T1000 (cell line): ENCODE data around the gene CSMD2.

Source experiments
- DNase-seq: peaks from one replicate; lab custom pipeline; 2025; ENCODE audit warnings: mixed read lengths; lab: John Stamatoyannopoulos, UW

Gene CSMD2

GRCh38 chr1:33997127-33998036 lies 167.6 kb downstream of the CSMD2 start:
- no peak for DNase-seq

GRCh38 chr1:33996281-33996680 lies 168.7 kb downstream of the CSMD2 start:
- DNase-seq = no peak

- no peak for DNase-seq
Observed at GRCh38 chr1:33993301-33993700, 171.7 kb downstream of the CSMD2 start.

- DNase-seq = no peak
Observed at GRCh38 chr1:33990281-33990680, 174.7 kb downstream of the CSMD2 start.

- DNase-seq = no peak
Observed at GRCh38 chr1:33988161-33988560, 176.9 kb downstream of the CSMD2 start.

GRCh38 chr1:33986390-33987095 lies 178.5 kb downstream of the CSMD2 start:
- no peak for DNase-seq

DNA sequence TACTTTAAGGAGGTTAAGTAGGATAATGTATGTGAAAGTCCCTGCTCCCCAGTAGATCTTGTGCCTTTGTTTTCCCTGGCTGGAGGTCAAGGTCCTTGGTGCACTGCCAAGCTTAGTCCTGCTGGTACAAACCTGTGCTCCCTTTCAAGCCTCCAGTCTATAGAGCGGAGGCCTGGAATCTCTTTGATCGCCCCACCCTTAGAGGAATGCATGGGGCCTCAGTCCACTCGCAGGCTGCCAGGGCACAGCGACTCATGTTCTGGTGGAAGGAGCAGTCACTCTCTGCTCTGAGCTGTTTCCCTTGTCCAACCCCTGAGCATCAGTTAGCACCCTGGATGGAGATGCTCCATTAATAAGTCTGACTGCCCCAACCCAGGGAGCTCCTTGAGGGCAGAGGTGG lies 179.4 kb downstream of the CSMD2 start:
- DNase-seq = peak; percentile 50

DNA sequence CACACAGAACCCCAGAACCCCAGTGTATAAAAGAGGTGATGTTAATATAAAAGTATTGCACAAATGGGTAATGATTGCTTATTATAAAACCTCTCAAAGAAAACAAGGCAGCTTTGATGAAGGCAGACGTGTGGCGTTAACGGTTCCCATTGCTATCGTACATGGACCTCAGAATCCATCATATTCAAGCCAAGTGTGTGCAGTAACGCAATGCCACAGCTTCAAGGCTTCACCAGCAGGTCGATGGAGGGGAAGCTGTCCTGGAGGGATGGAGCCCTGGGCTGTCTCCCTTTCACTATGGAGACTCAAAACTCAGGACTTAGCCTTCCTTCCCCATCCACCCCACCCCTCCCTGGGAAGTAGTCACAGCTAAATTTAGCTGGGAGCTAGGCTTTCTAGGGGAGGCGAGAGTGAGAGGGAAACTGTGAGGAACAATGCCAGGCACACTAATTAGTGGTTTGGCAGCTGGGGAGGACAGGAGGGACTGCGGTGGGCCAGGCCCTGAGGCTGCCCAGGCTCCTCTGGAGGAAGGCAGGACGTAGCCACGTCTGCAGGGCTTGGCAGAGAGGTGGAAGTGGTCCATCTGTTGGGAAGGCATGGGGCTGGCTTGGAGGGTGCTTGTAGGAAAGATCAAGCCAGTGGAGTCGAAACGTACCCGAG lies 180.0 kb downstream of the CSMD2 start:
- peak; percentile 26 for DNase-seq

DNA sequence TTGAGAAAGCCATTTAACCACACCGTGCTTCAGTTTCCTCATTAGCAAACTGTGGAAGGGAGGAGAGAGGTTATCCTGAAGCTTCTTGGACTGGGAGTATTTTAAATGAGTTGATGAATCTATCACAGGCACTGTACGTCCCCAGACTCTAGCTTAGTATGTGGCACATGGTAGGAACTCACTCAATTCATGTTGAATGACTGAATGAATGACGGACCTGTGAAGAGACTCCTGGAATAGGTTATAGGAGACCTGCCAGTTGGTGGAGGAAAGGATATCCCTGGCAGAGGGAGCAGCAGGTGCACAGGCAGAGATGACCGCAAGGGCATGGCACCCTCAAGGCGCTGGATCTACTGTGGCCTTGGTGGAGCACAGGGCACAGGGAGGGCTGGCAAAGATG lies 182.6 kb downstream of the CSMD2 start:
- no peak for DNase-seq

- DNase-seq = no peak
Observed at GRCh38 chr1:33979341-33979740, 185.7 kb downstream of the CSMD2 start.

GRCh38 chr1:33975961-33976360 lies 189.1 kb downstream of the CSMD2 start:
- DNase-seq = no peak

DNA sequence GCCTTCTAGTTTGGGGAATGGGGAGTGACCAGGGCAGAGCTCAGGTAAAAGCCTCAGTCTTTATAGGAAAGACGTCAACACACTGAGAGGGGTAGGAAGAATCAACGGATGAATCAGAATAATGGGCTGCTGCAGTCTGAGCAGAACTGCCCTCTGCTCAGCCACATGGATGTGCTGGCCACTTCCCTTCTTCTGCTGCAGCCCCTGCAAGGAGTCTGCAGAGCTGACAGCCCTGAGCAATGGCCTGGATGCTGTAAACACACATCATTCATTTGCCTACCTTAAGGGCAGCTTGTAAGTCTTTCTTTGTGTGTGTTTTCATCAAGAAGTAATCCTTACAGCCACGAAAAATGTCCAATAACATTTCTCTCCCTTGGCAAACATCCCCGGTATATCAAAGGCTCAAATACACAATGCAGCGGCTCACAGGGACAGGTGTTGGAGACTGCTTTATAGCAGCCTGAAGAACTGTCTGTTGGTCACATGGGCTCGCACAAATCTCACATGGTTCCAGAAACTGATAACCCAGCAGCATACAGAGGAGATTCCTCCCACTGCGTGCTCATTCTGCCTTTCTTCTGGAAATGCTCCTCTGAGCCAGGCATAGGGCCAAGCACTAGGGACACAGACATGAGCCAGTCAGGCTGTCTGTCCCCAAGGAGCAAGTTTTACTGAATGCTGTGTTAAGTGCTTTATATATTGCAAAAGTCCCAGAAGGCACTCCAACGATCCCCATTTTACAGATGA lies 191.1 kb downstream of the CSMD2 start:
- no peak for DNase-seq

GRCh38 chr1:33972676-33973395 lies 192.2 kb downstream of the CSMD2 start:
- no peak for DNase-seq

DNA sequence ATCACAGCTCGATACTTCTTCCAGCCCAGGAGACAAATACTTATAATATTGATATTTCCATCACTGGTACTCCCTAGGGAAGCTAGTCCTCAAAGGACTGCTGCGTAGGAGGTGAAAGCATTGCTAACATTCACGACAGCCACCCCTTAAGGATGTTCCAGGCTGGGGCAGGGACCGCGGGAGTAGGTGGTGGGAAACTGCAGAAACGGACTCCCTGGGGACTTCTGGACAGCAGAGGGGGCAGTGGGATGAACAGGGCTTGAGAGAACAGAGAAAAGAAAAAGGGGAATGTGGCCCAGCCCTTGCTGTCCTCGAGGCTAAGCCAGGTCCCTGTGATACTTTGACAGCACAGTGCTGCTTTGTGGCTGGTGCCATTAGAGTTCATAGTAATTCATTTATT lies 193.1 kb downstream of the CSMD2 start:
- DNase-seq = no peak

DNA sequence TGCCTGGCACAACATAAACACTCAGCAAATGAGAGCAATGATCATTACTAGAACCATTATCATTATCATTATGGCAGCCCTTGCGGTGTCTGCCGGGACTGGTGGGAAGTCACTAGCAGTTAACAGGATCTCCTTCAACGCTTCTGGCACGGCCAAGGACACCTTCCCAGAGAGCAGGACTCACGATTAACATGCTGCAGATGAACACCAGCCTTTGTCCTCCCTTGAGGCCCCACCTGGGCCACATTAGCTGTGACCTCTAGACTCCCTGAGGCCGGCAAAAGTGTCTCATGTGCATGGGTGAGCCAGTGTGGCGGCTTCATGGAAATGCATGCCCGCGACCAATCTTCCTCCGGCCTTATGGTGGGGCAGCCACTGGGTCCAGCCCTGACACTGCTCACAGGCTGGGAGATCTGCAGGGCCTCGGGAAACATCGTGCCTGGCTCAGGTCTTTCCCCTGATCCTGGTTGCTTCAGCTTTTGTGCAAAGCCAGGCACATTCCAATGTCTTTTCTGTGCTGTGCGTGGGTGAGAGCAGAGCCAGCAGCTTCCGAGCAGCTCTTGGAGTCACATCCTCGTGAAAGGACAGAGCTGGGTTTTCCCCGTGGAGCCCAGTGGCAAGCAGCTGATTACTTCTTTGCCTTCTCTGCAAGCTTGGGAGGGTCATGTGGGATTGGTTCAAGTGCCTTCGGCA lies 193.9 kb downstream of the CSMD2 start:
- no peak for DNase-seq

GRCh38 chr1:33970148-33970825 lies 194.7 kb downstream of the CSMD2 start:
- DNase-seq = no peak

DNA sequence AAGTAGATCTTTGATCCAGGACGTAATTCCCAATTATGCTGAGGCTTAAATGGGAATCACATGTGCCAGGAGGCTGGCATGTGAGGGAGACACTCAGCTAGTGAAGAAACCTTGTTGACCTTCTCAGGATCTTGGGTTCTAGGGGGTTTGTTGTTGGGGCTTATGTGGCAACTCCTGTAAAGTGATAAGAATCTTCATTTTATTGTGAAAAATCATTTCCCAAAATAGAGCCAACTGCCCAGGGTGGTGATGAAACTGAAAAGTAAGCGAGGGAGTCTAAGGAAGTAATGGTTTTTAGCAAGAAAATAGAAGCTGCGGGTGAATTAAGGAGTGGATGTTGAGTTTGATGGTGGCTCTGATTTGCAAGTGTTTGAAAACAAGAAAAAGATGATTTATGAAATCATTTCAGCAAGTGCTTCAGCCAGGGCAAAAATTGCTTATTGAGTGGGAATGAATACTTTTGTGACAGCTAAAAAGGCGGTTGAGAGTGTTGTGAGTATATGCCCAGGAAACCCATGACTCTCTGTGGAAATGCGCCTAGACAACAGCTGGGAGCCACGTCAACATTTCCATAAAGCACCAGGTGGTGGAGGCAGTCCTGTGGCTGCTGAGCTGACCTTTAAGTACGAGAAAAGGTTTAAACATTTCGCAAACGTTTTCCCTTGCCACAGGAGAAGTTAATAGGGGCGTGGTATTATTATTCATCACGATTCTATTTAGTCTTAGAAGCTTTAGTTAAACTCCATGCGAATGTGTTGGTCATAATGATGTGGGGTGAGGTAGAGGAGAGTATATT lies 198.5 kb downstream of the CSMD2 start:
- peak; percentile 39 for DNase-seq

- DNase-seq = no peak
Observed at GRCh38 chr1:33965086-33965485, 199.9 kb downstream of the CSMD2 start.

GRCh38 chr1:33962061-33962460 lies 203.0 kb downstream of the CSMD2 start:
- no peak for DNase-seq
